GM23338 (cell line): ENCODE data around the gene TPP2. TPM values are rescaled to one million over a fixed set of nuclear protein-coding genes. Genes with fewer than 3 reads are reported as not detected.

Experiments used
- ATAC-seq: fragments of 200-7000 bp; cut with Tn5 transposase; 3 replicates; pipeline ENCODE4 v1.9.1; 2020
- DNase-seq: peaks from one replicate; pipeline ENCODE4 v3.0.0-alpha.2; 2015; ENCODE audit warnings: low spot score
- H2AFZ ChIP-seq: fragments of 200-600 bp; sonication (generic); 2 replicates; pipeline ENCODE4 v1.8.0; 2016; ENCODE audit warnings: antibody characterized with exemption, mild to moderate bottlenecking, moderate library complexity
- H3F3A ChIP-seq: fragments of 200-600 bp; sonication (generic); replicated peaks from 2 replicates; pipeline ENCODE4 v1.8.0; 2017; ENCODE audit warnings: antibody characterized with exemption, mixed run types, low read depth
- H3K27ac ChIP-seq: fragments of 200-600 bp; sonication (generic); 2 replicates; pipeline ENCODE4 v1.6.1; 2016; ENCODE audit warnings: low read depth
- H3K27me3 ChIP-seq: fragments of 200-600 bp; sonication (generic); 2 replicates; pipeline ENCODE4 v1.8.0; 2016; ENCODE audit warnings: mild to moderate bottlenecking, mixed run types, moderate library complexity; ENCODE audit not compliant: insufficient read depth
- H3K36me3 ChIP-seq: fragments of 200-600 bp; sonication (generic); 2 replicates; pipeline ENCODE4 v1.8.0; 2016; ENCODE audit warnings: mild to moderate bottlenecking; ENCODE audit not compliant: insufficient read depth
- H3K4me1 ChIP-seq: fragments of 200-600 bp; sonication (generic); 2 replicates; pipeline ENCODE4 v1.8.0; 2016; ENCODE audit warnings: mild to moderate bottlenecking, moderate library complexity; ENCODE audit not compliant: insufficient read depth
- H3K4me2 ChIP-seq: fragments of 200-600 bp; sonication (generic); 2 replicates; pipeline ENCODE4 v1.7.1; 2017; ENCODE audit warnings: mixed run types
- H3K4me3 ChIP-seq: fragments of 200-600 bp; sonication (generic); 2 replicates; pipeline ENCODE4 v1.6.1; 2016; ENCODE audit warnings: mixed run types
- H3K79me2 ChIP-seq: fragments of 200-600 bp; sonication (generic); replicated peaks from 2 replicates; pipeline ENCODE4 v1.8.0; 2017; ENCODE audit warnings: mild to moderate bottlenecking; ENCODE audit not compliant: insufficient read depth
- H3K9me2 ChIP-seq: fragments of 200-600 bp; sonication (generic); 2 replicates; pipeline ENCODE4 v1.8.0; 2017; ENCODE audit not compliant: insufficient read depth
- H4K20me1 ChIP-seq: fragments of 200-600 bp; sonication (generic); replicated peaks from 2 replicates; pipeline ENCODE4 v1.8.0; 2017; ENCODE audit warnings: mild to moderate bottlenecking; ENCODE audit not compliant: insufficient read depth
- H3K27ac Mint-ChIP-seq: 2 replicates; pipeline ENCODE4 v1.8.0; 2020; ENCODE audit warnings: inconsistent platforms, mild to moderate bottlenecking, moderate library complexity, mixed read lengths
- H3K27me3 Mint-ChIP-seq: 3 replicates; pipeline ENCODE4 v1.8.0; 2022; ENCODE audit warnings: low read depth, mild to moderate bottlenecking, moderate library complexity, mixed read lengths, inconsistent platforms; ENCODE audit not compliant: insufficient read depth, poor library complexity
- H3K36me3 Mint-ChIP-seq: 3 replicates; pipeline ENCODE4 v1.8.0; 2021; ENCODE audit warnings: low read depth, mild to moderate bottlenecking, inconsistent platforms, moderate library complexity, mixed read lengths
- H3K4me1 Mint-ChIP-seq: 3 replicates; pipeline ENCODE4 v1.8.0; 2020; ENCODE audit warnings: mild to moderate bottlenecking, inconsistent platforms, mixed read lengths
- H3K4me3 Mint-ChIP-seq: 3 replicates; pipeline ENCODE4 v1.8.0; 2021; ENCODE audit warnings: moderate library complexity, mild to moderate bottlenecking, inconsistent platforms, mixed read lengths
- H3K9me3 Mint-ChIP-seq: 3 replicates; pipeline ENCODE4 v1.8.0; 2020; ENCODE audit warnings: moderate library complexity, mild to moderate bottlenecking, inconsistent platforms, mixed read lengths
- CREB1 ChIP-seq: fragments of 250-450 bp; sonication (Bioruptor Pico); IDR thresholded peaks from 2 replicates; pipeline ENCODE4 v1.5.0; 2020; ENCODE audit warnings: low read depth, mild to moderate bottlenecking, moderate library complexity
- CTCF ChIP-seq, 2 experiments: fragments of 200-600 bp in 1 of 2; sonication (generic) in 1 of 2; conservative IDR thresholded peaks; 2 replicates each; pipeline versions ENCODE4 v1.5.1 to v1.6.1; 2016 to 2017; ENCODE audit warnings: antibody characterized with exemption in 2 of 2, low read depth in 2 of 2, mild to moderate bottlenecking in 2 of 2, moderate library complexity in 1 of 2
- ETS1 ChIP-seq: IDR thresholded peaks from 2 replicates; pipeline ENCODE4 v1.6.1; 2016; ENCODE audit warnings: antibody characterized with exemption
- EZH2 ChIP-seq: fragments of 200-600 bp; sonication (generic); IDR thresholded peaks from one replicate; pipeline ENCODE4 v1.8.0; 2017; ENCODE audit warnings: antibody characterized with exemption, mild to moderate bottlenecking, low read depth; ENCODE audit not compliant: unreplicated experiment
- EZH2phosphoT487 ChIP-seq: fragments of 200-600 bp; sonication (generic); IDR thresholded peaks from one replicate; pipeline ENCODE4 v1.8.1; 2018; ENCODE audit warnings: antibody characterized with exemption; ENCODE audit not compliant: unreplicated experiment
- JUNB ChIP-seq: IDR thresholded peaks from one replicate; pipeline ENCODE4 v1.6.1; 2016; ENCODE audit warnings: antibody characterized with exemption; ENCODE audit not compliant: unreplicated experiment
- NANOG ChIP-seq: IDR thresholded peaks from 2 replicates; pipeline ENCODE4 v1.6.1; 2016; ENCODE audit warnings: antibody characterized with exemption, borderline replicate concordance
- POLR2AphosphoS5 ChIP-seq: IDR thresholded peaks from 2 replicates; pipeline ENCODE4 v1.6.1; 2016; ENCODE audit warnings: antibody characterized with exemption, low read depth
- STAT1 ChIP-seq: IDR thresholded peaks from one replicate; pipeline ENCODE4 v1.6.1; 2016; ENCODE audit warnings: antibody characterized with exemption; ENCODE audit not compliant: unreplicated experiment
- ZNF114 ChIP-seq: fragments of 250-450 bp; sonication (Bioruptor Pico); IDR thresholded peaks from 2 replicates; pipeline ENCODE4 v1.5.0; 2020; ENCODE audit warnings: mild to moderate bottlenecking, moderate library complexity
- ZNF331 ChIP-seq: fragments of 250-450 bp; sonication (Bioruptor Pico); IDR thresholded peaks from 2 replicates; pipeline ENCODE4 v1.5.0; 2020; ENCODE audit warnings: low read depth, mild to moderate bottlenecking, moderate library complexity
- ZNF462 ChIP-seq: fragments of 250-450 bp; sonication (Bioruptor Pico); IDR thresholded peaks from 2 replicates; pipeline ENCODE4 v1.5.0; 2020; ENCODE audit warnings: mild to moderate bottlenecking, moderate library complexity
- polyA plus RNA-seq: library from polyadenylated mRNA; unstranded; fragments of >200 nt; fragmentation: Nextera tagmentation; extraction: Ambion mirVana; gene quantifications from 2 replicates; pipeline ENCODE4 v1.2.1, GENCODE V29; 2016
- total RNA-seq: library from RNA; depleted of rRNA; stranded (reverse); fragments of >200 nt; shearing (Covaris generic); gene quantifications from 2 replicates; pipeline ENCODE4 v1.2.3, GENCODE V29; 2014
- TF ChIP-seq, protein P1 (sequence below): IDR thresholded peaks from one replicate; pipeline ENCODE4 v1.6.1; 2018; ENCODE audit warnings: antibody characterized with exemption; ENCODE audit not compliant: unreplicated experiment

The TPP2 gene
- total and polyA plus RNA-seq, 2 experiments from 2014 or later = 56.6 to 111 TPM

DNA sequence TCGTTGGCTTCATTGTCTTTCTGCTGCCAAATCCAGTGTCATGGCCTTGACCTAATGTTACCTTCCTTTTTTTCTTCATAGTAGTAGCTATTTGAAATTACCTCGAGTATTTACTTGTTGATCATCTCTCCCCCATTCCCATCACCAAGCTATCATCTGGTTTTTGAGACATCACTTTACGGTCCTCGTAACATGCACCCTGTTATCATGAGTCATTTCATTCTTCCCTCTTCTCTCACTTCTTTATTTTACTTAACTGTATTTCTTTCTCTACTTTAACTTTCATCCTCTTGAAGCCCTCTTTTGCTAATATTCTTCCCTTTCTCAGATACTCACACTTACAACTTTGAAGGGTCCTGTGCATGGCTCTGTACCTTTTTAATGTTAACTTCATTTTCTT lies 31.8 kb downstream of the TPP2 start:
- Mint-ChIP-seq H3K27ac (no peak overlapping the region), H3K27me3 (no peaks in the 10 kb centered on the region)

More for the DNA sequence above, 31.8 kb downstream of the TPP2 start:
- Mint-ChIP-seq H3K36me3 (peaks cover 58% of the 10 kb centered on the region), H3K9me3 (no peaks in the 10 kb centered on the region), H3K4me3 (no peak overlapping the region), H3K4me1 (no peaks in the 10 kb centered on the region)
- peaks cover 5% of the 10 kb centered on the region; the same call in 1 of the 2 replicates for H4K20me1 ChIP-seq
- H3K9me2 ChIP-seq = no peaks in the 10 kb centered on the region
- peaks cover 76% of the 10 kb centered on the region for H3K36me3 ChIP-seq
- H3K4me3 ChIP-seq = no peak overlapping the region
- no peak overlapping the region for H3K27ac ChIP-seq
- peaks cover 4% of the 10 kb centered on the region; the same call in 1 of the 2 replicates for H3K79me2 ChIP-seq
- H3K4me1 ChIP-seq = no peaks in the 10 kb centered on the region
- no peaks in the 10 kb centered on the region for H3K27me3 ChIP-seq
- H2AFZ ChIP-seq = no peak overlapping the region
- ATAC-seq = no peak
- no peak overlapping the region for H3K4me2 ChIP-seq
- no peaks in the 10 kb centered on the region for H3F3A ChIP-seq
- TF ChIP-seq ZNF331 (CRISPR knock-in tag) (no peak), ZNF114 (CRISPR knock-in tag) (no peak), EZH2 (no peak), ZNF462 (CRISPR knock-in tag) (no peak), EZH2phosphoT487 (no peak), CTCF (conservative IDR thresholded peaks at IDR 0.05; ENCODE audit: low read depth in 2 of 2) (no peak), STAT1 (no peak), ETS1 (no peak), NANOG (no peak), CREB1 (CRISPR knock-in tag) (no peak), JUNB (no peak), POLR2AphosphoS5 (no peak)
- TF ChIP-seq, protein P1, sequence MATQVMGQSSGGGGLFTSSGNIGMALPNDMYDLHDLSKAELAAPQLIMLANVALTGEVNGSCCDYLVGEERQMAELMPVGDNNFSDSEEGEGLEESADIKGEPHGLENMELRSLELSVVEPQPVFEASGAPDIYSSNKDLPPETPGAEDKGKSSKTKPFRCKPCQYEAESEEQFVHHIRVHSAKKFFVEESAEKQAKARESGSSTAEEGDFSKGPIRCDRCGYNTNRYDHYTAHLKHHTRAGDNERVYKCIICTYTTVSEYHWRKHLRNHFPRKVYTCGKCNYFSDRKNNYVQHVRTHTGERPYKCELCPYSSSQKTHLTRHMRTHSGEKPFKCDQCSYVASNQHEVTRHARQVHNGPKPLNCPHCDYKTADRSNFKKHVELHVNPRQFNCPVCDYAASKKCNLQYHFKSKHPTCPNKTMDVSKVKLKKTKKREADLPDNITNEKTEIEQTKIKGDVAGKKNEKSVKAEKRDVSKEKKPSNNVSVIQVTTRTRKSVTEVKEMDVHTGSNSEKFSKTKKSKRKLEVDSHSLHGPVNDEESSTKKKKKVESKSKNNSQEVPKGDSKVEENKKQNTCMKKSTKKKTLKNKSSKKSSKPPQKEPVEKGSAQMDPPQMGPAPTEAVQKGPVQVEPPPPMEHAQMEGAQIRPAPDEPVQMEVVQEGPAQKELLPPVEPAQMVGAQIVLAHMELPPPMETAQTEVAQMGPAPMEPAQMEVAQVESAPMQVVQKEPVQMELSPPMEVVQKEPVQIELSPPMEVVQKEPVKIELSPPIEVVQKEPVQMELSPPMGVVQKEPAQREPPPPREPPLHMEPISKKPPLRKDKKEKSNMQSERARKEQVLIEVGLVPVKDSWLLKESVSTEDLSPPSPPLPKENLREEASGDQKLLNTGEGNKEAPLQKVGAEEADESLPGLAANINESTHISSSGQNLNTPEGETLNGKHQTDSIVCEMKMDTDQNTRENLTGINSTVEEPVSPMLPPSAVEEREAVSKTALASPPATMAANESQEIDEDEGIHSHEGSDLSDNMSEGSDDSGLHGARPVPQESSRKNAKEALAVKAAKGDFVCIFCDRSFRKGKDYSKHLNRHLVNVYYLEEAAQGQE = no peak
- no peak for DNase-seq
